Activated CD4-positive, alpha-beta T cell treated with anti-CD3 and anti-CD28 coated beads for 1 hour (primary cell): ENCODE results near the gene EVI2B.
"Not testable (repeated sequence)": the region's sequence is repeated elsewhere in the genome, so short reads cannot be mapped to it uniquely, and the experiment has no call there.

ENCODE experiments used
- DNase-seq: peaks from one replicate; pipeline ENCODE4 v3.0.0-alpha.2; 2020

Gene EVI2B

GRCh38 chr17:31269036-31269577, 44.7 kb downstream of the EVI2B start:
- DNase-seq: no peak

DNA sequence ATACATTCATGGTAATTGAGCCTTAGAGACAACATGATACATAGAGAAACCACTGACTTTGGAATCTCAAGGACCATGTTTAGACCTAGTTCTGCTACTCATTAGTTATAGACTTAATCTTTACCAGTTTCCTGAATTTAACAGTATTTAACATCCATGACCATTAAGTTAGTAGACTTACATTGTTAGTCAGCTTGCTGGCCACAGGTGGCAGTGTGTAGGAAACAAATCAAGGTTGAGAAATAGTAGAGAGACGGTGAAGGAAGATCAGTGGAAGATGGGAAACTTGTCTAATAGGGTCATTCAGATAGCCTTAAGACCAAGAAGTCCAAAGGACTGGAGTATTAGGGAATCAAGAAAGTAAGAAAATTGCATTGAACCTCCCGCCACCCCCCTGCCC, 47.8 kb downstream of the EVI2B start:
- DNase-seq: no peak

DNA sequence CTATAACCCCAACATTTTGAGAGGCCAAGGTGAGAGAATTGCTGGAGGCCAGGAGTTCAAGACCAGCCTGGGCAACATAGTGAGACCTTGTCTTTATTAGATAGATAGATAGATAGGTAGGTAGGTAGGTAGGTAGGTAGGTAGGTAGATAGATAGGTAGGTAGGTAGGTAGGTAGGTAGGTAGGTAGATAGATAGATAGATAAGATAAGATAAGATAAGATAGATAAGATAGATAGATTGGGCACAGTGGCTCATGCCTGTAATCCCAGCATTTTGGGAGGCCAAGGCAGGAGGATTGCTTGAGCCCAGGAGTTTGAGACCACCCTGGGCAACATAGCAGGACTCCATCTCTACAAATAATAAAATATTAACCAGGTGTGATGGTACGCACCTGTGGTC, 50.9 kb downstream of the EVI2B start:
- not testable (repeated sequence) for DNase-seq

GRCh38 chr17:31261601-31262000, 52.3 kb downstream of the EVI2B start:
- DNase-seq: no peak

DNA sequence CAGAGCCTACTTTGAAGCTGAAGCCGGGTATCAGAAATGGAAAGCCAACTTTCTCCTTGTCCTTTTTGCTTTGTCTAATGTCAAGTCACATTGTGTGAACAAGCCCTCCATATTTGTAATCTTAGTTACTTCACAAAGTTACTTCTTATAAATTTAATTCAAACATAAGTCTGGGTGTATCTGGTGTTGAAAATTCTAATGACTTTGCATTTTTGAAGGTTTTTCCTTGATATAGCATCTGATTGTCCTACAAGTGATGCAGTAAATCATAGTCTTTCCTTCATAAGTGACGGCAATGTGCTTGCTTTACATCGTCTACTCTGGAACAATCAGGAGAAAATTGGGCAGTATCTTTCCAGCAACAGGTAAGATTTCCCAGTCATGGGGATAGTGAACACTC, 53.7 kb downstream of the EVI2B start:
- no peak for DNase-seq

- DNase-seq: no peak
Measured at GRCh38 chr17:31256936-31257335, 56.9 kb downstream of the EVI2B start.

DNA sequence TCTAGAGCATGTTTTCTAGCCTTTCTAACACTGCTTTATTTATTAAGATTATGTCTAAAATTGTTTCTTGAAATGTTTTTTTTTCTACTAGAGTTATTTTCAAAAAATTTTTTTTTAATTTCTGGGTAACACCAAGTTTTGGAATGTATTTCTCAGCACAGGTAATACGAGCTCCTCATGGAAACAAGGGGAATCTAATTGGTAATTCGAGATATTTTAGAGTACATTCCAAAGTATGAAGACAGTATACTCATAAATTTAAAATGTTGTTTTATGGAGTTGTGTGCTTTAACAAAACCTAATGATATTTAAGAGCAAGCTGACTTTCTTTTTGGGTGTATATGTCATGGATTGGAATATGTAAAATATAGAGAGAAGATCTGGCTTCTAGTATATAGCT, 59.2 kb downstream of the EVI2B start:
- DNase-seq: no peak
